Activated T-cell treated with anti-CD3 and anti-CD28 coated beads, Interleukin-2, amount 50 U/mL, for 24 hours (primary cell): ENCODE results near the gene MARK3.

Experiments
- DNase-seq: peaks from one replicate; pipeline ENCODE4 v3.0.0-alpha.2; 2020
- H3K27ac Mint-ChIP-seq: 2 replicates; pipeline ENCODE4 v1.8.0; 2020; ENCODE audit warnings: mild to moderate bottlenecking, mixed read lengths
- H3K27me3 Mint-ChIP-seq: 2 replicates; pipeline ENCODE4 v1.8.0; 2020; ENCODE audit warnings: mixed read lengths
- H3K36me3 Mint-ChIP-seq: 2 replicates; pipeline ENCODE4 v1.8.0; 2020; ENCODE audit warnings: low read depth, mixed read lengths
- H3K4me1 Mint-ChIP-seq: 2 replicates; pipeline ENCODE4 v1.8.0; 2020; ENCODE audit warnings: low read depth, mixed read lengths
- H3K4me3 Mint-ChIP-seq: 2 replicates; pipeline ENCODE4 v1.8.0; 2020; ENCODE audit warnings: mild to moderate bottlenecking, moderate library complexity, mixed read lengths
- H3K9me3 Mint-ChIP-seq: 2 replicates; pipeline ENCODE4 v1.8.0; 2020; ENCODE audit warnings: mixed read lengths

Gene MARK3

DNA sequence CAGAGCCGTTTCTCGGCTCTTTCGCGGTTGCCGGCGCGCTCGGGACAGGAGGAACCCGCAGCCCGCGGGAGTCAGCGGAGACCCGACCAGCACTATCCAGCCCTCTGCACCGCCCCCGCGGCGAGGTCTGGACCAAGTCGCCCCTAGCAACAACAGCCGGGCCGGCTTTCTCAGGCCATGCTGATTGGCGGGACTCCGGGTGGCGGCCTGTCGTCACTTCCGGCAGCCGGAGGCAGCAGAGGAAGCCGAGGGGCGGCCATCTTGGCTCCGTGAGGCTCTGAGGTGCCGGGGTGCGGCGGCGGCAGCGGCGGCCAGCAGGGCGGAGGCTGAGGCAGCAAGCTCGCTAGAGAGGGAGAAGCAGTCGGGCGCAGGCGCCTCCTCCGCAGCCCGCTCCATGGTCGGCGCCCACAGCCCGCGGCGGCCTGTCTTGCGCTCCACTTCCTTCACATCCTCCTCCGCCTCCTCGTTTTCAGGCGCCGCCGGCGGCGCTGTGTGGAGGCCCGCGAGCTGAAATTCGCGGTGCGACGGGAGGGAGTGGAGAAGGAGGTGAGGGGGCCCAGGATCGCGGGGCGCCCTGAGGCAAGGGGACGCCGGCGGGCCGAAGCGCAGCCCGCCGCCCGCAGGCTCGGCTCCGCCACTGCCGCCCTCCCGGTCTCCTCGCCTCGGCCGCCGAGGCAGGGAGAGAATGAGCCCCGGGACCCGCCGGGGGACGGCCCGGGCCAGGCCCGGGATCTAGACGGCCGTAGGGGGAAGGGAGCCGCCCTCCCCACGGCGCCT is at the start of gene MARK3:
TSS of gene MARK3 (plus strand) at position 264 of the 777 bp plus-strand sequence. CDS start 615 bp downstream, outside the sequence.
- H3K27me3 Mint-ChIP-seq, result no peaks in the 10 kb centered on the region

DNA sequence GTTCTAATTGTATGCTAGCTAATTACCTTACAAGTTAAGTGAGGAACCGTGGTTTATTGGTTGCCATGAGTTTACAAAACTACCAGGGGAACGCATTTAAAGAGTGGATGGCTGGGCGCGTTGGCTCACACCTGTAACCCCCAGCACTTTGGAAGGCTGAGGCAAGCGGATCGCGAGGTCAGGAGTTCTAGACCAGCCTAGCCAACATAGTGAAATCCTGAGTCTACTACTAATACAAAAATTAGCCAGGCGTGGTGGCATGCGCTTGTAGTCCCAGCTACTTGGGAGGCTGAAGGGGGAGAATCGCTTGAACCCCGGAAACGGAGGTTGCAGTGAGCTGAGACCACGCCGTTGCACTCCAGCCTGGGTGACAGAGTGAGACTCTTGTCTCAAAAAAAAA is 49.0 kb upstream of the MARK3 start:
- peak overlapping the region; percentile 98 for H3K27ac Mint-ChIP-seq
- peaks cover 70% of the 10 kb centered on the region for H3K4me1 Mint-ChIP-seq
- H3K36me3 Mint-ChIP-seq, result peaks cover 74% of the 10 kb centered on the region
- DNase-seq, result no peak
- peak overlapping the region; percentile 93 for H3K4me3 Mint-ChIP-seq
- H3K9me3 Mint-ChIP-seq, result no peaks in the 10 kb centered on the region
- no peaks in the 10 kb centered on the region for H3K27me3 Mint-ChIP-seq

More for the DNA sequence above, at the start of gene MARK3:
- peaks cover 44% of the 10 kb centered on the region for H3K4me1 Mint-ChIP-seq
- H3K9me3 Mint-ChIP-seq, result no peaks in the 10 kb centered on the region
- H3K27ac Mint-ChIP-seq, result peak within 1 kb of the TSS; percentile 96
- DNase-seq, result peak; percentile 97
- peaks cover 30% of the 10 kb centered on the region for H3K36me3 Mint-ChIP-seq
- H3K4me3 Mint-ChIP-seq, result peak within 1 kb of the TSS; percentile 96

DNA sequence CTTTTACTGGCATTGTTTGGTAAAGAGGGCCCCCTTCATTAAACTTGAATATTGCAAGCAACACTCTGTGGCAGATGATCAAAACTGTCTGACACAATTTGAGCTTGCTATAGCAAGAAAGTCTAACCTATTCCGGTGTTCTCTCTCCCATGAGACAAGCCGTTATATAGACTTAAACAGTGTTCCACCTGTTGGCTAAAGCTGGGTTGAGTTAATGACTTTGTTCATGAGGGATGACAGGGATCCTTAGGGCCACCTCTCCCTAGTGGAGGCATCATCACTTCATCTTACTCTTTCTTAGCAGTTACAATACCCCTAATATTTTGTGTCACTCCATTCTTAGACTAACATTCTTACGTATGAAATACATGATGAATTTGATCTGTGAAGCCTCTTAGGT is 47.4 kb upstream of the MARK3 start:
- Mint-ChIP-seq H3K27ac (peak overlapping the region; percentile 98), H3K36me3 (peaks cover 87% of the 10 kb centered on the region), H3K4me1 (peaks cover 64% of the 10 kb centered on the region), H3K9me3 (no peaks in the 10 kb centered on the region), H3K4me3 (peak overlapping the region; percentile 15), H3K27me3 (no peaks in the 10 kb centered on the region)
- DNase-seq, result no peak

DNA sequence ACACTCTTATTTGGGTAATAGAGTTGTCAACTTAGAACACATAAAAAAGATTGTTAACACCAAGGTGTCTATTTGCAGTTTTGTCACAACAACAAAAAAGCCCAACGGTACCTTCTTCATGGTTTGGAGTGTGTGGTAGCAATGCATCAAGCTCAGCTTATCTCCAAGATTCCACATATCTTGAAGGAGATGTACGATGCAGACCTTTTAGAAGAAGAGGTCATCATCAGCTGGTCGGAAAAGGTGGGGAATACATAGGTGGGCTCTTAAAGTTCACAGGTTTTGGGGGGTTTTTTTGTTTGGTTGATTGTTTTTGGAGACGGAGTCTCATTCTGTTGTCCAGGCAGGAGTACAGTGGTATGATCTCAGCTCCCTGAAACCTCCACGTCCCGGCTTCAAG is 45.7 kb upstream of the MARK3 start:
- H3K4me1 Mint-ChIP-seq, result peaks cover 62% of the 10 kb centered on the region
- no peaks in the 10 kb centered on the region for H3K9me3 Mint-ChIP-seq
- H3K27me3 Mint-ChIP-seq, result no peaks in the 10 kb centered on the region
- H3K36me3 Mint-ChIP-seq, result peaks cover 97% of the 10 kb centered on the region
- peak overlapping the region; percentile 98 for H3K27ac Mint-ChIP-seq
- DNase-seq, result no peak
- H3K4me3 Mint-ChIP-seq, result no peak overlapping the region

DNA sequence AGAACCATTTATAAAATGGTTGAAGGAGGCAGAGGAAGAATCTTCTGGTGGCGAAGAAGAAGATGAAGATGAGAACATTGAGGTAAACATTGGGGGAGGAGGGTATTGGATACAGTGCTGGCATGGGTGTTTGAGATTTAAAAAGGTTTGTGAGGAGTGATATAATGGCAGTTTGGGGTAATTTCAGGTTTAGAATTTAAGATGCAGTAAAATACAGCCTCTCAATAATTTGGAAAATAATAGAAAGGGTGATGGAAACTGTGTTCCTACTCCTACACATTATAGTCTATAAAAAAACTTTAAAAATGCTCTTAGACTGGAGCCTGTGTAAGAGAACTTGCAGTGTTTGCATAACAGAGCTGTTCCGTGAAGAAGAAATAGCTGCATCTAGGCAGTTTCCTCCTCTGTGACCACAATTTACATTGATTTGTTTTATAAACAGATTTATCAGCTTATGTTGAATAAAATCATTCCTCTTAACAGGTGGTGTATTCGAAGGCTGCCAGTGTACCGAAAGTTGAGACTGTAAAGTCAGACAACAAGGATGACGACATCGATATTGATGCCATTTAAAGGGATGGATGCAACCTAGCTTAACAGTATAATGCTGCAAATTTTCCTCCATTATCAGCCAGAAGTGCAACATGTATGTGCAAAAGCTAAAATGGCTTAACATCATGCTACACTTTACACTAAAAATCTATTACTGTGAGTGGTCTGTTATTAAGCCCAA is 44.6 kb upstream of the MARK3 start:
- no peaks in the 10 kb centered on the region for H3K27me3 Mint-ChIP-seq
- no peak for DNase-seq
- no peaks in the 10 kb centered on the region for H3K9me3 Mint-ChIP-seq
- no peak overlapping the region for H3K4me3 Mint-ChIP-seq
- peak overlapping the region; percentile 98 for H3K27ac Mint-ChIP-seq
- peaks cover 96% of the 10 kb centered on the region for H3K36me3 Mint-ChIP-seq
- peaks cover 57% of the 10 kb centered on the region for H3K4me1 Mint-ChIP-seq

DNA sequence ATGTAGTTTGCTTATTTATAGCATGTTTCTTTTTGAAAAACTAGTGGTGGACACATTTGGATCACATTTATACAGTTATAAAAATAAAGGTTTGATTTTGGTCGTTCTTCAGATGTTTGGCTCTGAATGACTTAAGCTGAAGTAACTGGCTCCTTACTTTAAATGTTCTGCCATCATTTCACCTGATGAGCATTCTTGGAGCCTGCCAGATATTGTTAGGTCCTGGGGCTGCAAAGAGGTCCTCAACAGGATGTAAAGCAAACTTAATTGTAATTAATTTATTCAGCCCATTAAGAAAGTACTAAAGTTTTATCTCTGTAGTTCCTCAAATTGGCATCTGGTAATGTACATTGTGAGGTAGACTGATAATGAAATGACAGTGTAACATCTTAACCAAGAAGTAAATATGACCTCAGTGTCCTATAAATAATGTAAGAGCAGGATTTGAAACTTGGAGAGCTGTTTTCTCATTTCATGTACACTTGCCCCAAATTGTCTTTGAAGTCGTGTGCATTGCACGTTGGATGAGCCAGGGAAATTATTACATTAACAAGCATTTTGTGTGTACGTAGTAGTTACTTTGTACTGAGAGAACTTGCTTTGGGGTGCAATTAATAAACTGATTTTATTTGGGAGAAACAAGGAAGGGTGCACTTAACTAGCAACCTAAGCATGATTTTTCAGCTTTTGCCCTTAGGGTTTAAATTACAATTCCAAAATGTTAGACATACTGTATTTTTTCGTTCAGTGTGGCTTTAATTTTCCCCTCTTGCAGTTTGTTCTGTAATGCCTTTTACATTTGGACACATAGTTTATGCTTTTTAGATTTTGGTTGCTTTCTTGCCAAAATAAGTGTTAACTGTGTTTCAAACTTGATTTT is 43.7 kb upstream of the MARK3 start:
- Mint-ChIP-seq H3K9me3 (no peaks in the 10 kb centered on the region), H3K27ac (peak overlapping the region; percentile 98), H3K4me3 (no peak overlapping the region), H3K27me3 (no peaks in the 10 kb centered on the region), H3K36me3 (peaks cover 87% of the 10 kb centered on the region), H3K4me1 (peaks cover 49% of the 10 kb centered on the region)
- no peak for DNase-seq

DNA sequence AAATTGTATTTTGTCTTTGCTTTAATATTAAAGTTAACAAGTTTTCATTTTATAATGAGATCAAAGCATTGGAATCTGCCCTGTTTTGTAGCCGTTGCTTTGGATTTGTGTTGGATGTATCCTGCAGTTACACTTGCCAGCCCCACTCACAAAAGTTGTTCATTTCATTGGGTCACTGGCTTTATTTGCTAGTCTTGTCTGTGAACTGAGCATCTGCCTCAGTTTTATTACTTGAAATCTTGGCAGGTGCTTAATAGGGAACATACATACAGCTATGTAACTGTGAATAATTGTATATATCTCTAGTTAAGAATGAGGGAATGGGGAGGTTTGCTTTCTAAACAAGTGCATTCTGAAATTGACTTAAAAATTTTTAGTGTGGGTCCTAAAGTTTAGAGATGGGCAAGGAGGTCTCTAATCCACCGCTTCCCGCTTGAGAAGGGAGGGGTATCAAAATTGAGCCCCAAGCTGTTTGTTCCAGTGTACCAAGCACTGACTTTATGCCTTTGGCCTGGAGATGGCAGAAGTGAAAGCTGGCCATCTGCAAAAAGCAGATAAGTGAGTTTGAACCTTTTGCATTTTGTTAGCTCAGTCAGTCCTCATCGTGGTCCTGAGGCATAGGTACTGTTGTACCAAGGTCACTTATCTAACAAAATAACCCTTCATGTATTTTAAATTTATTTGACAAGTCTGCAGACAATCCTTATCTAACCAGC is 41.9 kb upstream of the MARK3 start:
- peak overlapping the region; percentile 1 for H3K27ac Mint-ChIP-seq
- H3K36me3 Mint-ChIP-seq, result peaks cover 69% of the 10 kb centered on the region
- H3K9me3 Mint-ChIP-seq, result no peaks in the 10 kb centered on the region
- H3K4me1 Mint-ChIP-seq, result peaks cover 31% of the 10 kb centered on the region
- H3K27me3 Mint-ChIP-seq, result no peaks in the 10 kb centered on the region
- no peak overlapping the region for H3K4me3 Mint-ChIP-seq
- DNase-seq, result no peak

DNA sequence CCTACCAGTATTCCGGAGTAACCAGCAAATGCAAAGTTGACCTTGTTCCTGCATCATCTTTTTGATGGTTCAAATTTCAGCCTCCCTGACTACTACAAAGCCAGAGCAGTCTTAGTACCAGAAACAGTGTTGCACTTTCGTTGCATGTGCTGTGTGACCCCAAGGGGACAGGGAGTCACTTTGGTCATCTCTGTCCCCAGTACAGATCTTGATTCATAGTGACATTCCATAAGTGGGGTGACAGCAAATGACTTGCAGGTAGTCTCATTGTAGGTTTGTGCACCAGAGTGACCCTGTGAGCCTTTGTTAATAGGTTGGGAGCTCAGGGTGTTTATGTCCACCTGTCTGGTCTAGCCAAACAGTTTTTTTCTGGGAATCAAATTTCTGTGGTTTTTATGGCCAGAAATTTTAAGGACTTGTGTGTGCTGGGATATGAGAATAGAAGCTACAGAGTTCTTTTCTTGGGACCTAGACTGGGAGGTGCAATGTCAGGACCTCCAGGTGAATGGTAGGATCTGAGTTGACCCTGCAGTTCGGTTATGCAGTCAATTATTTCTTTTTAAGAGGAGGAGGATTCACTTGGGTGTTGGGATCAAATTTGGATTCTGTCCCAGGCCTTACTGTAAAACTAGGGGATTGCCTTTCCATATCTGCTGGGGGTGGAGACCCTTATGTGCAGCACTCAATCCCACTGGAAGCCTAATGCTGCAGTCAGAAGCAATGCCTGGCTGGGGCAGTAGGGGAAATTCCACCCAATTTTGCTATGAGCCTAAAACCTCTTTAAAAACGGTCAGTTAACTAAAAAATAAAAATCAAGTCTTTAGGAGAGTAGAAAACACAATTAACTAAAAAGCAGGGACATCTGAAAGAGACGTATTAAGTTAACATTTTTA is 41.1 kb upstream of the MARK3 start:
- Mint-ChIP-seq H3K4me3 (no peak overlapping the region), H3K27ac (peak overlapping the region; percentile 38), H3K27me3 (no peaks in the 10 kb centered on the region), H3K9me3 (no peaks in the 10 kb centered on the region), H3K4me1 (peaks cover 24% of the 10 kb centered on the region), H3K36me3 (peaks cover 61% of the 10 kb centered on the region)
- no peak for DNase-seq

DNA sequence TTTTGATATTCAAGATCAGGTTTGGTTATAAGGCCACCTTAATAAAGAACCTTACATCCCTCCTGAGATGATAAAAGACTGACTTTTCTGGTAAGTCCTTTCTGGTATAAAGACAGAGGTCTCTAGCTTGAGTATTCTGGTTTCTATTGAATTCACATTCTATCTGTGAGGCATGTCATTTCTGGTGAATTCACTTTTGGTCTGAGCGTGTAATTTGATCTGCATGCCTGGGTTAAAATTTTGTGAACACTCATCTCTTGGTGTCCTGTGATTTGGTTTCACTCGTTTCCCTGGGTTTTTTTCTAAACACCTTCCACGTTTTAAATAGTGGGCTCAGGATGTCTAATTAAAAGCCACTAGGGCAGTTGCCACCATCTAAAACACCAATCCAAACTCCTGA is 38.9 kb upstream of the MARK3 start:
- peaks cover 7% of the 10 kb centered on the region for H3K4me1 Mint-ChIP-seq
- DNase-seq, result no peak
- peaks cover 39% of the 10 kb centered on the region for H3K36me3 Mint-ChIP-seq
- H3K9me3 Mint-ChIP-seq, result no peaks in the 10 kb centered on the region
- no peaks in the 10 kb centered on the region for H3K27me3 Mint-ChIP-seq
- H3K4me3 Mint-ChIP-seq, result no peak overlapping the region
- no peak overlapping the region for H3K27ac Mint-ChIP-seq

DNA sequence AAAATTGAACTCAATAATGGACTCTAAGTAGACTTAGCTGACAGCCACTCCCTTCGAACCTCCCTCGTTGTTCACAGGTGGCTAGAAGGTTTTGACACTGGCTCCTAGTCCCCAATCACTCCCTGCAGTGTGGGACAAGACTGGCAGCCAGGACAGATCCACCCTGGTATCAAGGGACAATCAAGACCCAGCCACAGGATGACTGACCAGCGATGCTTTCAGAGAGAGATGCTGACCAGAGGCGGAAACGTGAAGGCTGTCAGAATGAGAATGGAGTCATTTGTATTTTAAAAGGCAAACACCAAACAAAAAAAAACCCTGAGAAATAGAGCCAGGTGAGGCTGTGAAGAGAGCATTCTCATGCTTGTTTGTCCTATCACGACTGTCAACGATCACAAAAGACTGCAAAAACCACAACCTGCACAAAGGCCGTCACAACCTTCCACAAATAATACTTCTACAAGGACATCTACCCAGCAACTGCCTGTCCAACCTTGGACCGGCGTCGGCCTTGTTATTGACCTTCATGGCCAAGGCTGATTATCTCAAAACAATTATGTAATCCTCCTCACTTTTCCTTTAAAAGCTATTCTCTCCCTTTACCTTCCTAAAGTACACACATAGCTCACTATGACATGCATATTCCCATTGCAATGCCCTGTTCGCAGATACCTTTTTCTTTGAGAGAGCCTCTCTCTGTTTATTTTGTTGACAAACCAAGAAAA is 38.0 kb upstream of the MARK3 start:
- DNase-seq, result no peak
- H3K4me3 Mint-ChIP-seq, result no peak overlapping the region
- H3K9me3 Mint-ChIP-seq, result no peaks in the 10 kb centered on the region
- no peak overlapping the region for H3K27ac Mint-ChIP-seq
- H3K4me1 Mint-ChIP-seq, result peaks cover under 1% of the 10 kb centered on the region
- no peaks in the 10 kb centered on the region for H3K27me3 Mint-ChIP-seq
- H3K36me3 Mint-ChIP-seq, result peaks cover 30% of the 10 kb centered on the region

DNA sequence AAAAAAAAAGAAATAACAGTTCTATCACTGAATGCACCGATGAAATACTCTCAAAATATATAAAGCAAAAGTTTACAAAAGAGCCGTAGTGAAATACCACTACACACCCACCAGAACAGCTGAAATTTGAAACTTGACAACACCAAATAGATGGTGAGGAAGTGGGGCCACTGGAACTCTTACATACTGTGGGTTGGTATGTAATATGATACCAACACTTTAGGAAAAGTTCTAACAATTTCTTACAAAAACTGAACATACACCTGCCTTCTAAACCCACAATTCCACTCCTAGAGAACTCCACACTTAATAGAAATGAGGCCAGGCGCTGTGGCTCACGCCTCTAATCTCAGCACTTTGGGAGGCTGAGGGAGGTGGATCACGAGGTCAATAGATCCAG is 37.1 kb upstream of the MARK3 start:
- Mint-ChIP-seq H3K27me3 (no peaks in the 10 kb centered on the region), H3K36me3 (peaks cover 21% of the 10 kb centered on the region), H3K4me3 (no peak overlapping the region), H3K4me1 (no peaks in the 10 kb centered on the region), H3K9me3 (no peaks in the 10 kb centered on the region), H3K27ac (no peak overlapping the region)
- DNase-seq, result no peak

DNA sequence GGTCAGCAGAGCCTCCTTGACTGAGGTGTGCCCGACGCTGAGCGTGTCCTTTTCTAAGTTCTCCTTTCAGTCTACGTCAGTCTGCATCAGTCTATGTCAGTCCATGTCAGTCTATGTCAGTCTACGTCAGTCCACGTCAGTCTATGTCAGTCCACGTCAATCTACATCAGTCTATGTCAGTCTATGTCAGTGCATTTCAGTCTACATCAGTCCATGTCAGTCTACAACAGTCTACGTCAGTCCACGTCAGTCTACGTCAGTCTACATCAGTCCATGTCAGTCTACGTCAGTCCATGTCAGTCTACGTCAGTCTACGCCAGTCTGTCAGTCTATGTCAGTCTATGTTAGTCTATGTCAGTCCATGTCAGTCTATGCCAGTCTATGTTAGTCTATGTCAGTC is 35.2 kb upstream of the MARK3 start:
- no peaks in the 10 kb centered on the region for H3K9me3 Mint-ChIP-seq
- H3K36me3 Mint-ChIP-seq, result peaks cover 2% of the 10 kb centered on the region
- H3K27me3 Mint-ChIP-seq, result peaks cover 5% of the 10 kb centered on the region
- H3K4me3 Mint-ChIP-seq, result no peak overlapping the region
- H3K27ac Mint-ChIP-seq, result no peak overlapping the region
- no peaks in the 10 kb centered on the region for H3K4me1 Mint-ChIP-seq
- no peak for DNase-seq

DNA sequence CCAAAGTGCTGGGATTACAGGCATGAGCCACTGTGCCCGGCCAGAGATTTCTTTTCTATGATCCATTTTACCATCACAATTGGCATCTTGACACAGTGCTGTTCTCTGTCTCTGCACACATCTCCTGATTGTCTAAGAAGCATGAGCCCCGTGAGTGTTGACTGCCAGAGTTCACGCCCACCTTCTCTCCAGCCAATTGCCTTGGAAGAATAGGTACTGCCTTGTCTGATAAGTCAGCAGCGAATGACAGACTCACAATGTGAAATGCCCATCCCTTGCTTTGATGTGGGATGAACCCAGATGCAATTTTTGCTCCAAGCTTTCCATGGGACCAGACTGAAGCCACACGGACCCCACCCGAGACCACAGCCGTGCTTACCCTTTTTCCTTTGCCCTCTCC is 31.9 kb upstream of the MARK3 start:
- H3K4me3 Mint-ChIP-seq, result no peak overlapping the region
- DNase-seq, result no peak
- no peaks in the 10 kb centered on the region for H3K9me3 Mint-ChIP-seq
- H3K27ac Mint-ChIP-seq, result no peak overlapping the region
- peaks cover 5% of the 10 kb centered on the region for H3K27me3 Mint-ChIP-seq
- no peaks in the 10 kb centered on the region for H3K36me3 Mint-ChIP-seq
- H3K4me1 Mint-ChIP-seq, result no peaks in the 10 kb centered on the region
